Measurements from ENCODE around the gene KCNE1.

The KCNE1 gene

DNA sequence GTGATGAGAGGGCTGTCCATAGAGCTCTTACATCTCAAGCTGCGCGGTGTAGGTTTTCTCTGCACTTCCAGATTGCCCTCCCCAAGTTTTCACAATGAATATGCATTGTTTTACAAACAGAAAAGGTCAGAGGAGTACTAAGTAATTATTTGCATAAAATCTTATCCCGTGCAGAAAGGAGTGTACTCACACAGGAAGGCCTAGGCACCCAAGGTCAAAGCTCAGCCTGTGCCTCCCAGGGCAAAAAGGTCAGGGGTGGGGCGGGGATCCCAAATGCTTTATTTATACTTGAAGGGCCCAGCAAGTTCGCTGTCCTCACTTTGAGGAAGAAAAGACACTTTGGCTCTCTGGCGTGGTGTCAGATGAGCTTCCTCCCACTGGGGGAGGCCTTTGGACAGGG, 10.3 kb upstream of the KCNE1 start:
- no peak for ATAC-seq (ENCODE audit: insufficient read depth, low read depth)
- DNase-seq = no peak
- H3K27me3 ChIP-seq (ENCODE audit: insufficient read depth, low read length, poor library complexity) = no peaks in the 10 kb centered on the region

DNA sequence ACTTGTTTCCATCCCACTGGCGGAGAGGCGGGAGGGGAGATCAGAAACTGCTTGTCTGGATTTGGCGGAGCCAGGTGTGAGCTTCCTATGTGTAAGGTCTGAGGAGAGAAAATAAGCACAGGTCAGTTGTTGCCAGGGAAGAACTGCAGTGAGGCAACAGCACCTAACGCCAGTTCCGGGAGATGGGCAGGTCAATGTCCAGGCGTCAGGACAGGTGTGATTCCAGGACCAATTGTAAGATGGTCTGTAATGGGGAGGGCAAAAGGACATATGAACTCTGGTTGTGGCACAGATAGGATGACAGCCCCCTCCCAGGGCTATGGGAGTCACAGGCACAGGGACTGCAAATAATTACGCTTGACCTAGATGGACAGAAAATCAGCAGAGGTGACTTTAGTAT, 9.6 kb upstream of the KCNE1 start:
- no peak for DNase-seq
- no peak overlapping the region for H2AFZ ChIP-seq (ENCODE audit: low read depth, low read length)
- H3K4me3 ChIP-seq (ENCODE audit: low read depth in 1 of 2, low read length in 2 of 2) = no peak overlapping the region
- H3K9ac ChIP-seq (ENCODE audit: low read depth, low read length) = no peak overlapping the region
- H3K4me1 ChIP-seq (ENCODE audit: insufficient read depth, low read length) = peaks cover 5% of the 10 kb centered on the region
- H3K4me2 ChIP-seq (ENCODE audit: insufficient read depth, low read length) = no peak overlapping the region
- no peaks in the 10 kb centered on the region for H3K79me2 ChIP-seq (ENCODE audit: insufficient read depth, low read length)
- no peaks in the 10 kb centered on the region for H3K27me3 ChIP-seq (ENCODE audit: insufficient read depth, low read length, poor library complexity)
- no peaks in the 10 kb centered on the region for H4K20me1 ChIP-seq (ENCODE audit: insufficient read depth, low read length)
- ATAC-seq (ENCODE audit: insufficient read depth, low read depth) = no peak
- no peaks in the 10 kb centered on the region for H3K9me3 ChIP-seq (ENCODE audit: insufficient read depth, low read length, severe bottlenecking)
- TF ChIP-seq, protein P1, sequence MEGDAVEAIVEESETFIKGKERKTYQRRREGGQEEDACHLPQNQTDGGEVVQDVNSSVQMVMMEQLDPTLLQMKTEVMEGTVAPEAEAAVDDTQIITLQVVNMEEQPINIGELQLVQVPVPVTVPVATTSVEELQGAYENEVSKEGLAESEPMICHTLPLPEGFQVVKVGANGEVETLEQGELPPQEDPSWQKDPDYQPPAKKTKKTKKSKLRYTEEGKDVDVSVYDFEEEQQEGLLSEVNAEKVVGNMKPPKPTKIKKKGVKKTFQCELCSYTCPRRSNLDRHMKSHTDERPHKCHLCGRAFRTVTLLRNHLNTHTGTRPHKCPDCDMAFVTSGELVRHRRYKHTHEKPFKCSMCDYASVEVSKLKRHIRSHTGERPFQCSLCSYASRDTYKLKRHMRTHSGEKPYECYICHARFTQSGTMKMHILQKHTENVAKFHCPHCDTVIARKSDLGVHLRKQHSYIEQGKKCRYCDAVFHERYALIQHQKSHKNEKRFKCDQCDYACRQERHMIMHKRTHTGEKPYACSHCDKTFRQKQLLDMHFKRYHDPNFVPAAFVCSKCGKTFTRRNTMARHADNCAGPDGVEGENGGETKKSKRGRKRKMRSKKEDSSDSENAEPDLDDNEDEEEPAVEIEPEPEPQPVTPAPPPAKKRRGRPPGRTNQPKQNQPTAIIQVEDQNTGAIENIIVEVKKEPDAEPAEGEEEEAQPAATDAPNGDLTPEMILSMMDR (IDR thresholded peaks at IDR 0.05; ENCODE audit: borderline replicate concordance, extremely low read depth, low read length, poor library complexity, severe bottlenecking) = no peak
- TF ChIP-seq EZH2 (IDR thresholded peaks at IDR 0.05; ENCODE audit: borderline replicate concordance, low read depth, low read length, severe bottlenecking) = no peak
- no peak overlapping the region for H3K27ac ChIP-seq (ENCODE audit: low read length)
- H3K36me3 ChIP-seq (ENCODE audit: insufficient read depth, low read length) = peaks cover 62% of the 10 kb centered on the region

More for the DNA sequence above, 10.3 kb upstream of the KCNE1 start:
- peaks cover 55% of the 10 kb centered on the region for H3K36me3 ChIP-seq (ENCODE audit: insufficient read depth, low read length)
- TF ChIP-seq, protein P1 (IDR thresholded peaks at IDR 0.05; ENCODE audit: borderline replicate concordance, extremely low read depth, low read length, poor library complexity, severe bottlenecking) = no peak
- TF ChIP-seq EZH2 (IDR thresholded peaks at IDR 0.05; ENCODE audit: borderline replicate concordance, low read depth, low read length, severe bottlenecking) = no peak
- no peak overlapping the region for H3K9ac ChIP-seq (ENCODE audit: low read depth, low read length)
- H3K4me3 ChIP-seq (ENCODE audit: low read depth in 1 of 2, low read length in 2 of 2) = no peak overlapping the region
- H3K4me1 ChIP-seq (ENCODE audit: insufficient read depth, low read length) = peaks cover 10% of the 10 kb centered on the region
- no peaks in the 10 kb centered on the region for H4K20me1 ChIP-seq (ENCODE audit: insufficient read depth, low read length)
- H2AFZ ChIP-seq (ENCODE audit: low read depth, low read length) = no peak overlapping the region
- H3K4me2 ChIP-seq (ENCODE audit: insufficient read depth, low read length) = no peak overlapping the region
- no peak overlapping the region for H3K27ac ChIP-seq (ENCODE audit: low read length)
- no peaks in the 10 kb centered on the region for H3K79me2 ChIP-seq (ENCODE audit: insufficient read depth, low read length)
- H3K9me3 ChIP-seq (ENCODE audit: insufficient read depth, low read length, severe bottlenecking) = no peaks in the 10 kb centered on the region

DNA sequence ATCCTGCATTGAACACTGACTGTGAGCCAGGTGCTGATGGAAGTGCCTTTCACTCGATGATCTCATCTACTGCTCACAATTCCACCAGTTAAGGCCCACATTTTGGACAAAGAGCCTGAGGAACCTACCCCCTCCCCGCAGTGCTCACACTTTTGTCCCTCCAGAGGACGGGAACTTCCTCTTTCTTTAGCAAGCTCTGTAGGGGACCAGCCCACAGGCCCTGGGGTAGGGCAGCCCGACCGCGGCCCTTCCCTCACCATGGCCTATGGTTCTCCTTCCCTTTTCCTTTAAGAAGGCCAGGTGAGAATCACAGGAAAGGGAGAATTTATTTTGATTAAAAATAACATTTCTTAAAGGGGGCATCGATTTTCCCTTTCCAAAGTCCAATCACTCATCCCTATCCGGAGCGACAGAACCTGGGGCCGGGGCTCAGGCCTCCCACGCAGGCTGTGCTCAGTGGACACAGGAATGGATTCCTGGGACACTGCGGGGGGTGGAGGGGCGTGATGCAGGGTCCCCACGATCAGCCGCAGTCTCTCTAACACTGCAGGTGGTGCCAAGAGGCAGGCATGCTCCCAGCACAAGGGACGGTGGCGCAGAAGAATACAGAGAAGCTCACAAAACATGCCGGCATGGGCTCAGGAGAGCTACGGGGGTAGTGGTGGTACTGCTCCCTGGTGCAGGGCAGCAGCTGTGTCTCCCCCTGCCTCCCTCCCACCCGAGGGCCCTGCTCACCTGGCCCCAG, 8.9 kb upstream of the KCNE1 start:
- Histone ChIP-seq H3K27me3 (ENCODE audit: insufficient read depth, low read length, poor library complexity) (no peaks in the 10 kb centered on the region), H4K20me1 (ENCODE audit: insufficient read depth, low read length) (no peaks in the 10 kb centered on the region), H3K4me2 (ENCODE audit: insufficient read depth, low read length) (no peak overlapping the region), H3K4me3 (ENCODE audit: low read depth in 1 of 2, low read length in 2 of 2) (no peak overlapping the region), H3K27ac (ENCODE audit: low read length) (no peak overlapping the region), H3K36me3 (ENCODE audit: insufficient read depth, low read length) (peaks cover 64% of the 10 kb centered on the region), H2AFZ (ENCODE audit: low read depth, low read length) (no peak overlapping the region), H3K4me1 (ENCODE audit: insufficient read depth, low read length) (no peaks in the 10 kb centered on the region), H3K79me2 (ENCODE audit: insufficient read depth, low read length) (no peaks in the 10 kb centered on the region), H3K9me3 (ENCODE audit: insufficient read depth, low read length, severe bottlenecking) (no peaks in the 10 kb centered on the region), H3K9ac (ENCODE audit: low read depth, low read length) (no peak overlapping the region)
- no peak for DNase-seq
- no peak for ATAC-seq (ENCODE audit: insufficient read depth, low read depth)
- TF ChIP-seq EZH2 (IDR thresholded peaks at IDR 0.05; ENCODE audit: borderline replicate concordance, low read depth, low read length, severe bottlenecking) = no peak
- TF ChIP-seq, protein P1 (IDR thresholded peaks at IDR 0.05; ENCODE audit: borderline replicate concordance, extremely low read depth, low read length, poor library complexity, severe bottlenecking) = no peak

Data from DND-41 (cell line).